Embryonic facial prominence (tissue), 1 donor: ENCODE data around the gene SEL1L2.

Experiments
- DNase-seq: peaks from one replicate; pipeline ENCODE4 v3.0.0-alpha.2; 2016; ENCODE audit errors: extremely low spot score

The SEL1L2 gene

GRCh38 chr20:13930281-13930680, 60.1 kb downstream of the SEL1L2 start:
- DNase-seq = no peak

DNA sequence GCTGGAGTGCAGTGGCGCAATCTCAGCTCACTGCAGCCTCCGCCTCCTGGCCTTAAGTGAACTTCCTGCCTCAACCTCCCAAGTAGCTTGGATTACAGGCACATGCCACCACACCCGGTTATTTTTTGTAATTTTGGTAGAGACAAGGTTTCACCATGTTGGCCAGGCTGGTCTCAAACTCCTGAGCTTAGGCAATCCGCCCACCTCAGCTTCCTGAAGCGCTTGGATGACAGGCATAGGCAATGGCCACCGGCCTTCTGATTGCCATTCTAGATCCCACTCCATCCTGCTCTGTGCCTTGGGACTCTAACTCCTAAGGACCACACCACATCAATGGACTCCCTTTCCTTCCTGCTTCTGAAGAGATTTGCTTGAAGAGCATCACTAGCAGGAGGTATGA, 60.6 kb downstream of the SEL1L2 start:
- DNase-seq = no peak

DNA sequence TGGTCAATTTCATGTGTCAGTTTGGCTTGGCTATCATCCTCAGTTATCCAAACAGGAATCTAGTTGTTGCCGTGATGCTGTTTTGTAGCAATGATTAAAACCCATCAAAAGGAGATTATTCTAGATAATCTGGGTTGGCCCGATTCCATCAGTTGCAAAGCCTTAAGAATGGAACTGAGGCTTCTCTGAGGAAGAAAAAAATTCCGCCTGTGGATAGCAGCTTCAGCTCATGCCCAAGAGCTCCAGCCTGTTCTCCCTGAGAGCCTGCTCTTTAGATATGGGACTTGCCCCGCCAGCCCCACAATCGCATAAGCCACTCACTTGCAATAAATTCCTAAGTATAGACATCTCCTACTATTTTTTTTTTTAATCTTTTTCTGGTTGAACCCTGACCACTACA, 61.5 kb downstream of the SEL1L2 start:
- DNase-seq = no peak

DNA sequence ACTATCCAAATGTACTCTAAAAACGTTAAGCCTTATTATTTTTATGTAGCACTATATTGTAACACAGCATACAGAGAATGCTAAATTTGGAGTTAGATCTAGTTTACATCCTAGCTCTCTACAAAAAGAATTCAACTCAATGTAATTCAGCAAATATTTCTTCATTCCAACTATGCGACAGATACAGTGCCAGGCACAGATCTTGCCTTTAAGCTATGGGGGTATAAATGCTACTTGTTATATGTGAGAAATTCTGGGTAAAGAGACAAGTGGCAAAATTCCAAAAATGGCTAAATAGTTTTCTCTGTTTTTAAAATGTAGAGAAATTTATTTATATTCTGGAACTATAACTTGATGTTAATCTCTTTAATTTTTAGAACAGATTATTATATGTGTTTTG, 63.2 kb downstream of the SEL1L2 start:
- no peak for DNase-seq

GRCh38 chr20:13922241-13922640, 68.2 kb downstream of the SEL1L2 start:
- no peak for DNase-seq

DNA sequence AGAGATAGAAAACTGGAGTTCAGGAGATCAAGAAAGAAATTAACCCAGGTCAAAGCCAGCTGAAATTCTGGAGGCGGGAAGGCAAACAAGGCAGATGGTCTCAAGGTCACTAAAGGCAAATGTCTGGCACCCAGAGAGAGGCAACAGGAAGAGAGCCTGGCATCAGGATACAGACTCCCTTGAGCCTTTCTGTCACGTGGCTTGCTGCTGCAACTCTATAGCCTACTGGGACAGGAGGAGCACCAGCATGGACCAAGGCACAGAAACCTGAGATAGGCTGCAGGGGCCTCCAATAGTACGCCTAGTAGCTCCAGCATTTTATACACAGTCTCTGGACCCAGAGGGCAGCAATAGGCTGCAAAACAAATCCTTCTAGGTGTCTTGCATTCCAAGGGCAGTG, 75.1 kb downstream of the SEL1L2 start:
- DNase-seq = no peak

DNA sequence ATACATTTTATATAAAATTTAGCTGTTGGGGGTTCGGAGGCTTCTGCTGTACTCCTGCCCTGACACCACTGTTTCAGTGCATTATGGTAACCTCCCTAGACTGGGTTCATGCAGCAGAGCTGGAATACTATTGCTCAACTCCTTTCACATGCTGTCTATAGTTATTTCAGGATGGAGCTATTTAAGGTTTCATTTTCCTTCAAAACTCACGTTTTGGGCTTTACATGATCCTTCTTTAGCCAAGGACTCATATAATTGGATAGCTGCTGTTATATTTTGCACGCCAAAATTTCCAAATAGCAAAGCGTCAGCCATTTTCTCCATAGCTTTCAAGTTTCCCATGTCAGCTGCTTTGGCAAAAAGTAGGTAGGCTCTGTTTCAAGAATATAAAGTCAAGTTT, 76.8 kb downstream of the SEL1L2 start:
- no peak for DNase-seq

- no peak for DNase-seq
Observed at GRCh38 chr20:13913131-13913530, 77.3 kb downstream of the SEL1L2 start.

GRCh38 chr20:13910492-13910891, 79.9 kb downstream of the SEL1L2 start:
- no peak for DNase-seq

DNA sequence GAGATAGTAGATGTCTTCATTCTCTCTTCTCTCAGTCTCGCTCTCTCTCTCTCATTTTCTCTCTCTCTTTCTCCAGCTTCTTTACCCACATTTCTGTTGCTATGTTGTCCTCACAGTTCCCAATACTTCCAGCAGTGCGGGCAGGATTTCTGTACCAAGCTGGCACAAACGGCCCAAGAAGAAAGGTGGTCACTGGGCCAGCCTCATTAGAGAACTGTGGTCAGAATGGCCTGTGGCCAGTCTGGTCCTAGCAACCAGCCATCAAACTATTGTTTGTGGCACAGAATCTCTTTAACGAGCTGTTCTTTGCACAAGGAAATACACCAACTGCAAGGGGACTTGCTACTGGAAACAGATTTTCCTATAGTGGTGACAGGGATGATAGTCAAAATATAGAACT, 81.3 kb downstream of the SEL1L2 start:
- no peak for DNase-seq

DNA sequence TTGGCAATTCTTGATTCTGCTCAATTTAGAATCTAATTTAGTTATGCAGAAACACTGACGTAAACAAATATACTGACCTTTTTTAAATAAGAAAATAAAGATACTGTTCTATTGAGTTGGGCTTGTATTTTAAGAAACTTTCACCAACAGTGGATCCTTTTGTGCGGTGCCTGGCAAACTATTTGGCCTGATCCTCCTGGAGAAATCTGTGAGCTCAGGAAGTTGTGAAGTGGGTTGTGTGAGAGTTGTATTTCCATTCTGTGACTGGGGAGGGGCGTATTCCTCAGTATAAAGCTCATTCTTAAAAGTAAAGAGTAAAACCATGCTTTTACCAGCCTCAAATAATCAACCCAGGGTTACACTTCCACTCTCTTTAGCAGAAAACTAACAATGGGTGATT, 85.6 kb downstream of the SEL1L2 start:
- DNase-seq = no peak

GRCh38 chr20:13900496-13900895, 89.9 kb downstream of the SEL1L2 start:
- no peak for DNase-seq

GRCh38 chr20:13898012-13898612, 92.3 kb downstream of the SEL1L2 start:
- no peak for DNase-seq

DNA sequence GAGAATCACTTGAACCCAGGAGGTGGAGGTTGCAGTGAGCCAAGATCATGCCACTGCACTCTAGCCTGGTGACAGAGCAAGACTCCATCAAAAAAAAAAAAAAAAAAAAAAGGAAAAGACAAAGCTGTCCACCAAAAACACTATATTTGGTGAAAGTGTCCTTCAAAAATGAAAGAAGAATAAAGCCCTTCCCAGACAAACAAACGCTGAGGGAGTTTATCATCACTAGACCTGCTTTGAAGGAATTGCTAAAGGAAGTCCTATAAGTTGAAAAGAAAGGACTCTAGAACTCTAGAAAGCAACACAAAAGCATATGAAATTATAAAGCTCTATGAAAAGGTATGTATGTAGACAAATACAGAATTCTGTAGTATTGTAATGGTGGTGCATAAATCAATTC, 98.8 kb downstream of the SEL1L2 start:
- no peak for DNase-seq

- no peak for DNase-seq
Observed at GRCh38 chr20:13884803-13885202, 105.6 kb downstream of the SEL1L2 start.

GRCh38 chr20:13883425-13883824, 107.0 kb downstream of the SEL1L2 start:
- DNase-seq = no peak

DNA sequence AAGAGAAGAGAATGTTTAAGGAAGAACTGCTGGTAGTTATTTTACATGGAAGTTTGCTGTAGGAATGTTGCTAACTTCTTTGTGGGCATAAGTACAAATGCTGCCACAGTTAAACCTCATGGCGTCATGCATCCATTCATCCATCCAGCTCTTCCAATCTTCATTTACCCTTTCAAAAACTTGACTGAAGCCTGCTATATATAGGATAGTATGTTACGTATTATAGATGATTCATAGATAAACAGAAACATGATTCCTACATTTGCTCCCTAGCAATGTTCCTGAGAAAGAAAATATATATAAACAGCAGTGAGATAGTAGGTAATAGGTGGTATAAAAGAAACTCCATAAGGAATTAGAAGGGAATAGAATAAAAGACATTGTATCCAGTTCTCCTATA, 111.8 kb downstream of the SEL1L2 start:
- DNase-seq = no peak

DNA sequence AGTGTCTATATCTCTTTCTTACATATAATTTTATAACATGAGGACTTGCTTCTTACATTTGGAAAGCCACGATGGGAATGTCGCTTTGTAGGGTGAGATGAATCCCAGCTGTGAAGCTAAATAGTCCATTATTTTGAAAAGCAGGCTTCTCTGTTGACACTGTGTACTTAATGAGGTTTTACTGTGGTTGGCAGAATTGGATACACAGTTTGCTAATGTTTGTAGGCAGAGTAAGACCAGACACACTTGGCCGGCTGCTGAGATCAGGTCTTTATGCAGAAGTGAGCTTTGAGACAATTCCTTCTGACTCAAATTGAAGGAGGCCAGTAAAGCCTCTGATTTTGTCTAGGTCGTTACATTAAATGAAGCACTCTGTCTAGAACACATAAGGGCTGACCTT, 112.6 kb downstream of the SEL1L2 start:
- DNase-seq = no peak

DNA sequence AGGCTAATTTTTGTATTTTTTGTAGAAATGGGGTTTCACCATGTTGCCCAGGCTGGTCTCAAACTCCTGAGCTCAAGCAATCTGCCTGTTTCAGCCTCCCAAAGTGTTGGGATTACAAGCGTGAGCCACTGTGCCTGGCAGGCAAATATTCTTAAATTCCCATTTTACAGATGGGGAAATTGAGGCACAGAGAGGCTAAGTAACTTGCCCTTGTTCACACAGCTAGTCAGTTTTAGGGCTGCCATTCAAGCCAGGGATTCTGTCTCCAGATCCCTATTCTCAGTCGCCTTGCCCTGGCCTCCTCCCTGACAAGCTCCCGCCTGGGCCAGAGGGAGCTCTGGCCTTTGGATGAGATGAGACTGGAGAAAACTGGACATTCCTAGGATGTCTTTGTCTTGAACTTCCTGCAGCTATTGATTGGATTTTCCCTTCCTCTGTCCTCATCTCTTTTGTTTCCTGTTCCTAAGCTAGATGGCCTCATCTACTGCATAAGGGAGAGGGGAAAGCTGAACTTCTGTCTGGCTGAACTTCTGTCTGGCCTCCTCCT, 115.1 kb downstream of the SEL1L2 start:
- no peak for DNase-seq

DNA sequence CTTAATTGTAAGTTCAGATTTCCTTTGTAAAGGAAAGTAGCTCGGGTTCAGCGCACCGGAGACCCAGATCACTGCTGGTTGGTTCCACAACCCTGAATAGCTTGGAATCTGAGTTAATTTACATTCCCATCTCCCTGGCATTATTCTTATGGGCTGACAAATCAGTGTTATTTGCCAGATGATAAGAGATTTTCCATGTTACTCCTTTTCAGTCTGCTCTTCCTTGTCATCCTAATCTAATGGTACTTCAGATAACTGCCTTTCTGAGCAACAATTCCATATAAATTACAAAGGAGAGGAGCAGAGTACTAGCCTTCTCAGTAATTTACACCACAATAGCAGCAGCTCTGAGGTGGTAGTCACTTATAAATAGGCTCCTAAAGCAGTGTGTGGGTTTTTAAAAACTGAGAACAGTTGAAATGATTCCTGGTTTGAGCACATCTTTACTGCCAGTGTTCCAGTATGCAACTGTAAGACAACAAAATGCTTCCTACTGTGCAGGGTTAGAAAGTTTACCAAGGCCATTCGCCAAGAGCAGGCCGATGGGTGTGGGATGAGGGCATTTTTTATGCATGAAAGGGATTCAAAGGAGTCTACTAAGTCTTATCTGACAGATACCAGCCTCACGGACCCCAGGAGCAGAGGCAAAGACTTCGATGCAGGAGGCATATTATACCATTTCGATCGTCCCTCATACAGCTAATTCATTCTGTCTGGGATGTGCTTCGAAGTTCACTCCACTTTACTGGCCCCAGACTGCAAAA, 115.8 kb downstream of the SEL1L2 start:
- DNase-seq = no peak

GRCh38 chr20:13873831-13874230, 116.6 kb downstream of the SEL1L2 start:
- no peak for DNase-seq

- no peak for DNase-seq
Observed at GRCh38 chr20:13870170-13870748, 120.2 kb downstream of the SEL1L2 start.

DNA sequence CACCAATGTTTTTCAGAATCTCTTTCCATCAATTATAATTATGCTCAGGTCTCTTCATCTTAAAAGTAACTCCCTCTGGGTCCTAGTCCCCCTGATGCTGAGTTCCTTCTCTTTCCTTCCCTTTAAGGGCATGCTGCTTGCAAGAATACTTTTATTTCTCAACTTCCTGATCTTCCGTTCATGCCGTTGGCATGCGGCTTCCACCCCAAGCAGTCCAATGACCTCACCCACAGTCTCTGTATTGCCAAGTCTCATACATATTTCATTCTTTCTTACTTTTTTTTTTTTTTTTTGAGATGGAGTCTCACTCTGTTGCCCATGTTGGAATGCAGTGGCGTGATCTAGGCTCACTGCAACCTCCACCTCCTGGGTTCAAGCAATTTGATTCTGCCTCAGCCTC, 122.1 kb downstream of the SEL1L2 start:
- DNase-seq = no peak
